Measurements from ENCODE around the gene CERT1. TPM values are rescaled to one million over a fixed set of nuclear protein-coding genes. Genes with fewer than 3 reads are reported as not detected.

Gene CERT1
- total RNA-seq, 1 experiment from 2014 or later = 50.2 TPM

DNA sequence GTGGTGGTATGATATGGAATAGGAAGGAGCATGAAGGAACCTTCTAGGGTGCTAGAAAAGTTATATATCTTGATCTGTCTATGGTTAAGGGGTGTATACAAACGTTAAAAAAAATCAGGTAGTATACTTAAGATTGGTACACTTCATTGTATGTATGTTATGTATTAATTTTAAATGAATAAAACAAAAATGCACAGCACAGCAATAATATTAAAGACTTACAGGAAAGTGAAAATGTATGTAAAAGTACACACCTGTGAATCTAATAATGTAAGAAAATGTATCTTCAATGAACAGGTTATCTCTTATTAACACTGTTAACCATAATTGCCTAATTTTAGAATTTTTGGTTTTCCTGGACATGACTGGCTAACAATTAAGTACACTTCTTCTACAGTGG is 97.2 kb downstream of the CERT1 start:
- H3K9ac ChIP-seq (ENCODE audit: extremely low read depth, insufficient read length, low read length) = no peak overlapping the region
- no peak overlapping the region for H3K18ac ChIP-seq (ENCODE audit: insufficient read length, low read depth, low read length)
- no peak overlapping the region for H3K4me3 Mint-ChIP-seq
- no peaks in the 10 kb centered on the region for H3K23me2 ChIP-seq (ENCODE audit: insufficient read length, low read depth, low read length, poor library complexity, severe bottlenecking)
- no peak overlapping the region for H3K56ac ChIP-seq (ENCODE audit: insufficient read length, low read depth, low read length)
- no peak overlapping the region for H2BK120ac ChIP-seq (ENCODE audit: low read depth, low read length, poor library complexity, severe bottlenecking)
- no peak overlapping the region for H4K5ac ChIP-seq (ENCODE audit: insufficient read length, low read depth, low read length)
- H2BK20ac ChIP-seq (ENCODE audit: low read depth, low read length, poor library complexity, severe bottlenecking) = no peak overlapping the region
- H2BK15ac ChIP-seq (ENCODE audit: low read depth, low read length) = no peak overlapping the region
- H3T11ph ChIP-seq (ENCODE audit: low read length) = no peak overlapping the region
- H3K14ac ChIP-seq (ENCODE audit: insufficient read depth, low read length) = no peak overlapping the region
- H3K9me3 Mint-ChIP-seq = no peaks in the 10 kb centered on the region
- peaks cover 15 to 16% of the 10 kb centered on the region in 2 experiments for H3K4me1 Mint-ChIP-seq
- no peak overlapping the region for H3K27ac Mint-ChIP-seq
- no peak for DNase-seq
- no peak overlapping the region for H2BK5ac ChIP-seq (ENCODE audit: insufficient read length, low read length)
- no peak overlapping the region for H2BK12ac ChIP-seq (ENCODE audit: insufficient read length, low read depth, low read length)
- H3K79me2 ChIP-seq (ENCODE audit: insufficient read depth, low read length) = no peaks in the 10 kb centered on the region
- peaks cover 0 to 23% (median 16%) of the 10 kb centered on the region in 3 experiments; a peak in 5 of 7 replicates for H3K36me3 Mint-ChIP-seq (ENCODE audit: insufficient read depth in 1 of 3, low read depth in 3 of 3)
- H2AFZ ChIP-seq (ENCODE audit: low read length) = no peak overlapping the region
- no peak overlapping the region for H3K4me2 ChIP-seq (ENCODE audit: insufficient read depth, insufficient read length, low read length)
- no peak overlapping the region for H2AK5ac ChIP-seq (ENCODE audit: insufficient read length, low read length)
- WGBS (ENCODE audit: extremely low coverage, insufficient read length, low lambda C conversion rate) = no CpG with 5 or more reads among the region's 1 CpG
- H3K27me3 Mint-ChIP-seq (ENCODE audit: low read depth) = no peaks in the 10 kb centered on the region
- TF ChIP-seq, protein P1, sequence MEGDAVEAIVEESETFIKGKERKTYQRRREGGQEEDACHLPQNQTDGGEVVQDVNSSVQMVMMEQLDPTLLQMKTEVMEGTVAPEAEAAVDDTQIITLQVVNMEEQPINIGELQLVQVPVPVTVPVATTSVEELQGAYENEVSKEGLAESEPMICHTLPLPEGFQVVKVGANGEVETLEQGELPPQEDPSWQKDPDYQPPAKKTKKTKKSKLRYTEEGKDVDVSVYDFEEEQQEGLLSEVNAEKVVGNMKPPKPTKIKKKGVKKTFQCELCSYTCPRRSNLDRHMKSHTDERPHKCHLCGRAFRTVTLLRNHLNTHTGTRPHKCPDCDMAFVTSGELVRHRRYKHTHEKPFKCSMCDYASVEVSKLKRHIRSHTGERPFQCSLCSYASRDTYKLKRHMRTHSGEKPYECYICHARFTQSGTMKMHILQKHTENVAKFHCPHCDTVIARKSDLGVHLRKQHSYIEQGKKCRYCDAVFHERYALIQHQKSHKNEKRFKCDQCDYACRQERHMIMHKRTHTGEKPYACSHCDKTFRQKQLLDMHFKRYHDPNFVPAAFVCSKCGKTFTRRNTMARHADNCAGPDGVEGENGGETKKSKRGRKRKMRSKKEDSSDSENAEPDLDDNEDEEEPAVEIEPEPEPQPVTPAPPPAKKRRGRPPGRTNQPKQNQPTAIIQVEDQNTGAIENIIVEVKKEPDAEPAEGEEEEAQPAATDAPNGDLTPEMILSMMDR (conservative IDR thresholded peaks at IDR 0.05) = no peak
- no peaks in the 10 kb centered on the region for H4K20me1 ChIP-seq (ENCODE audit: control insufficient read depth, insufficient read depth, insufficient read length)
- no peaks in the 10 kb centered on the region for H3K9me3 ChIP-seq (ENCODE audit: control insufficient read depth, low read depth, low read length)
- H3K27ac ChIP-seq (ENCODE audit: insufficient read length, low read depth, low read length) = no peak overlapping the region
- no peaks in the 10 kb centered on the region for H3K27me3 ChIP-seq (ENCODE audit: insufficient read depth, low read length)
- H3K23ac ChIP-seq (ENCODE audit: insufficient read length, low read depth, low read length) = no peak overlapping the region
- H3K4ac ChIP-seq (ENCODE audit: low read depth, low read length) = no peak overlapping the region
- no peaks in the 10 kb centered on the region for H3K79me1 ChIP-seq (ENCODE audit: insufficient read depth, low read depth, low read length, poor library complexity, severe bottlenecking)
- no peaks in the 10 kb centered on the region for H3K4me1 ChIP-seq (ENCODE audit: insufficient read depth, low read length)
- no peak overlapping the region for H4K8ac ChIP-seq (replicated peaks; ENCODE audit: insufficient read length, low read depth, low read length)
- no peak overlapping the region for H4K91ac ChIP-seq (ENCODE audit: insufficient read length, low read depth, low read length)

Data from H9 (cell line).